Purkinje cell (primary cell): Measurements from ENCODE around the gene AMFR. TPM values are rescaled to one million over a fixed set of nuclear protein-coding genes. Genes with fewer than 3 reads are reported as not detected.

Experiments
- polyA plus RNA-seq: library from polyadenylated mRNA; unstranded; fragments of >200 nt; fragmentation: Nextera tagmentation; gene quantifications from 2 replicates; pipeline ENCODE4 v1.2.1, GENCODE V29; 2014

Gene AMFR
- polyA plus RNA-seq: 42.6 and 42.7 TPM in 2 replicates

DNA sequence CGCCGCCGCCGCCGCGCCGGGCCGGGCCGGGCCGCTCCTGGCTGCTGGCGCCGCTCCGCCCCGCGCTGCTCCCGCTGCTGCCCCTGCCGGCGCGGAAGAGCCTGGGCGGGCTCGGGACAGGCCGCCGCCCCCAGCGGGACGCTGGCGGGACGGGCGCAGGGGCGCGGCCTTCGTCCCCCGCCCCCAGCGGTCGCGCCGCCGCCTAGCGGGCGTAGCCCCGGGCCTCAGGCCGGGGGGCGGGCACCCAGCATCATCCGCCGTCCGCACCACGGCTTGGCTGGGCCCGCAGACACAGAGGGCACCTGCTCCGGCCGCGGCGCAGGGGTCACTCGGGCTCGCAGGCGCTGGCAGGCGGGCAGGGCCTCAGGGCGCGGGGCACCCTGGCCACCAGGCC lies at the start of gene AMFR:
AMFR (minus strand) TSS at position 107 of the 394 bp plus-strand sequence. CDS start 218 bp downstream, outside the sequence.

DNA sequence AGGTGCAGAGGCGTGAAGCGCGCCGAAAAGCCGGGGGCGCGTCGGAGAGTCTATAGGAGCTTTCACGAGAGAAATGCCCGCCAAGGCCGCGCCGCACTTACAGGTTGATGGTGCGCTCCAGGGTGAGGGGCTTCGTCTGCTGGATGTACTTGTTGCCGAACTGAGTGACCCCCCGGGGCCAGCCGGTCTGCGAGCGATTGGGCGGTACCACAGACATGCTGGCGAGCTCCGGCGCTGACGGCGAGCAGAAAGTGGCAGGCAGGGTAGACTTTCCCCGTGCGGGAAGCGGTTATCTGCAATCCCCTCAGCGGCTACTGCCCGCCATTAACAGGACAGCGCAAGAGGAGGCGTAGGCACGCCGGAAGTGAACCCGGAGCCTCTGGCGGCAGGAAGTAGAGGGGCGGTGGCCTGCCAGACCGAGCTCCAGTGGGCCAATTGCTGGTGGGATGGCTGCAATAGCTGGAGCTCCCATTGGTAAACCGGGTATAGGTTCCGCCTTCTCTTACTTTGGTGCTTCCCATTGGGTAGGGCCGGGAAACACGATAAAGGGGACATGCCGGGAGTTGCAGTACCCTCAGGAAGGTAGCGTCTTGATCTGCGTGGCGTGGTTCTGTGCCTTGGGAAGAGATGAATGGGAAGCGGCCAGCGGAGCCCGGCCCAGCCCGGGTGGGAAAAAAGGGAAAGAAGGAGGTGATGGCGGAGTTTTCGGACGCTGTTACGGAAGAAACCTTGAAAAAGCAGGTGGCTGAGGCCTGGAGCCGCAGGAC lies 25.8 kb upstream of the AMFR start, which contains the start of the genes NUDT21 and OGFOD1:
NUDT21 (minus strand) TSS at position 347 of the 767 bp plus-strand sequence; CDS start at position 217, 130 bp downstream.
OGFOD1 (plus strand) TSS at position 569 of the 767 bp plus-strand sequence; CDS start at position 628, 59 bp downstream.

Other genes with a start within 250 kb of the AMFR start
- 364 and 456 TPM in 2 replicates for gene GNAO1, start 234.1 kb downstream of the AMFR start, polyA plus RNA-seq
- gene NUDT21, start 25.8 kb upstream of the AMFR start, polyA plus RNA-seq: 37.6 and 46.9 TPM in 2 replicates
- gene OGFOD1, start 26.0 kb upstream of the AMFR start, polyA plus RNA-seq: 12.3 and 25.2 TPM in 2 replicates
- gene BBS2, start 94.5 kb upstream of the AMFR start, polyA plus RNA-seq: 36.6 and 49.7 TPM in 2 replicates
- not detected in 2 replicates for gene MT4, start 139.5 kb upstream of the AMFR start, polyA plus RNA-seq
- gene MT3, start 164.0 kb upstream of the AMFR start, polyA plus RNA-seq: 349 and 352 TPM in 2 replicates
- gene MT2A, start 183.0 kb upstream of the AMFR start, polyA plus RNA-seq: 58.8 and 63.5 TPM in 2 replicates
- 34.2 and 49.3 TPM in 2 replicates for gene MT1E, start 200.2 kb upstream of the AMFR start, polyA plus RNA-seq
- 3.7 and 6.7 TPM in 2 replicates for gene MT1M, start 207.1 kb upstream of the AMFR start, polyA plus RNA-seq
- gene MT1A, start 213.1 kb upstream of the AMFR start, polyA plus RNA-seq: 3.5 TPM in 1 of 2 replicates, not detected in the other
- gene MT1B, start 226.3 kb upstream of the AMFR start, polyA plus RNA-seq: not detected in 2 replicates
- gene MT1F, start 232.4 kb upstream of the AMFR start, polyA plus RNA-seq: 3.5 and 4.8 TPM in 2 replicates
- 8.2 and 9.3 TPM in 2 replicates for gene MT1G, start 242.5 kb upstream of the AMFR start, polyA plus RNA-seq
- gene MT1H, start 244.3 kb upstream of the AMFR start, polyA plus RNA-seq: not detected in 2 replicates